K562 (cell line): ENCODE results near the gene S100A6. TPM values are rescaled to one million over a fixed set of nuclear protein-coding genes. Genes with fewer than 3 reads are reported as not detected.

Experiments used
- BRD9 ChIP-seq: fragments of 450-650 bp; IDR thresholded peaks from 2 replicates; pipeline ENCODE4 v1.6.1; 2018; ENCODE audit warnings: low read depth; ENCODE audit not compliant: partially characterized antibody
- CREM ChIP-seq: IDR thresholded peaks from 2 replicates; pipeline ENCODE4 v1.6.1; 2014; ENCODE audit warnings: antibody characterized with exemption, low read depth
- E2F4 ChIP-seq: sonication (generic); formaldehyde crosslinking; IDR thresholded peaks from 2 replicates; pipeline ENCODE4 v1.8.0; 2022; ENCODE audit warnings: mild to moderate bottlenecking, low read depth, missing genetic modification reagents
- EGR1 ChIP-seq: fragments of 450-650 bp; conservative IDR thresholded peaks from 2 replicates; pipeline ENCODE4 v1.6.1; 2017; ENCODE audit warnings: mild to moderate bottlenecking
- JUNB ChIP-seq: fragments of 450-650 bp; formaldehyde crosslinking; conservative IDR thresholded peaks from 2 replicates; pipeline ENCODE4 v1.4.0; 2020; ENCODE audit warnings: mild to moderate bottlenecking
- NCOR1 ChIP-seq: fragments of 450-650 bp; IDR thresholded peaks from 2 replicates; pipeline ENCODE4 v1.6.1; 2016; ENCODE audit warnings: mild to moderate bottlenecking, moderate library complexity
- NFIX ChIP-seq: fragments of 250-450 bp; sonication (Bioruptor Pico); IDR thresholded peaks from 2 replicates; pipeline ENCODE4 v1.4.0; 2020; ENCODE audit warnings: low read depth, mild to moderate bottlenecking, moderate library complexity
- PREB ChIP-seq: sonication (generic); formaldehyde crosslinking; IDR thresholded peaks from 2 replicates; pipeline ENCODE4 v1.8.1; 2023; ENCODE audit warnings: mild to moderate bottlenecking, missing genetic modification reagents
- RBM17 ChIP-seq: fragments of 200-400 bp; formaldehyde crosslinking; IDR thresholded peaks from 2 replicates; pipeline ENCODE4 v1.6.1; 2017; ENCODE audit warnings: low read depth, mild to moderate bottlenecking, low read length, borderline replicate concordance
- RBM22 ChIP-seq: fragments of 200-400 bp; formaldehyde crosslinking; IDR thresholded peaks from 2 replicates; pipeline ENCODE4 v1.6.1; 2018; ENCODE audit warnings: low read length, low read depth; ENCODE audit not compliant: poor library complexity, severe bottlenecking
- SAFB2 ChIP-seq: fragments of 200-400 bp; formaldehyde crosslinking; IDR thresholded peaks from 2 replicates; pipeline ENCODE4 v1.6.1; 2018; ENCODE audit warnings: borderline replicate concordance, low read length, low read depth, moderate library complexity; ENCODE audit not compliant: severe bottlenecking
- SMAD3 ChIP-seq: fragments of 450-650 bp; formaldehyde crosslinking; conservative IDR thresholded peaks from 2 replicates; pipeline ENCODE4 v1.4.0; 2020; ENCODE audit warnings: mild to moderate bottlenecking
- SOX6 ChIP-seq: fragments of 450-650 bp; IDR thresholded peaks from 2 replicates; pipeline ENCODE4 v1.6.1; 2014; ENCODE audit warnings: mild to moderate bottlenecking
- TBP ChIP-seq: optimal IDR thresholded peaks from 2 replicates; pipeline ENCODE3; 2011; ENCODE audit warnings: low read depth, low read length, improper control_type of control experiment
- TCFL5 ChIP-seq: fragments of 250-450 bp; sonication (Bioruptor Pico); conservative IDR thresholded peaks from 2 replicates; pipeline ENCODE4 v1.6.1; 2021; ENCODE audit warnings: mild to moderate bottlenecking, moderate library complexity, matching md5 sums
- THAP12 ChIP-seq: fragments of 250-450 bp; sonication (Bioruptor Pico); IDR thresholded peaks from 2 replicates; pipeline ENCODE4 v1.9.0; 2021; ENCODE audit warnings: mild to moderate bottlenecking, inconsistent platforms
- XRCC5 ChIP-seq: fragments of 200-400 bp; formaldehyde crosslinking; IDR thresholded peaks from 2 replicates; pipeline ENCODE4 v1.6.1; 2017; ENCODE audit warnings: low read depth, mild to moderate bottlenecking, low read length
- ZFP1 ChIP-seq: fragments of 450-650 bp; formaldehyde crosslinking; IDR thresholded peaks from 2 replicates; pipeline ENCODE4 v1.4.0; 2020; ENCODE audit warnings: mild to moderate bottlenecking, mixed read lengths
- ZFPM2 ChIP-seq: fragments of 250-450 bp; sonication (Bioruptor Pico); IDR thresholded peaks from 2 replicates; pipeline ENCODE4 v1.5.1; 2022; ENCODE audit warnings: mild to moderate bottlenecking
- ZFX ChIP-seq: sonication (generic); formaldehyde crosslinking; IDR thresholded peaks from 2 replicates; pipeline ENCODE4 v1.8.0; 2022; ENCODE audit warnings: mild to moderate bottlenecking, missing genetic modification reagents, moderate library complexity
- ZNF263 ChIP-seq: sonication (generic); formaldehyde crosslinking; IDR thresholded peaks from 2 replicates; pipeline ENCODE4 v1.8.0; 2022; ENCODE audit warnings: mild to moderate bottlenecking, missing genetic modification reagents, borderline replicate concordance
- ZNF311 ChIP-seq: fragments of 250-450 bp; sonication (Bioruptor Pico); IDR thresholded peaks from 2 replicates; pipeline ENCODE4 v1.4.0; 2020; ENCODE audit warnings: mild to moderate bottlenecking, moderate library complexity
- ZNF41 ChIP-seq: fragments of 250-450 bp; sonication (Bioruptor Pico); conservative IDR thresholded peaks from 2 replicates; pipeline ENCODE4 v1.4.0; 2020; ENCODE audit warnings: mild to moderate bottlenecking
- ZNF778 ChIP-seq: fragments of 450-650 bp; formaldehyde crosslinking; IDR thresholded peaks from 2 replicates; pipeline ENCODE4 v1.4.0; 2020; ENCODE audit warnings: mild to moderate bottlenecking, moderate library complexity
- polyA plus RNA-seq, 8 experiments: library from polyadenylated mRNA; depleted of rRNA in 4 of 8; stranded (reverse) in 5 of 8; unstranded in 3 of 8; fragments of >200 nt; fragmentation: Nextera tagmentation in 2 of 8; fragmentation: Illumina TruSeq in 1 of 8; extraction: Ambion mirVana in 2 of 8; extraction: Trizol in 1 of 8; gene quantifications; 2 replicates each; pipeline versions ENCODE4 v1.2.1 to v1.2.3, GENCODE V29; 2011 to 2014; ENCODE audit warnings: inconsistent platforms in 1 of 8, missing spikeins in 1 of 8
- total RNA-seq, 7 experiments: library from RNA; depleted of rRNA in 6 of 7; stranded (reverse); fragments of >200 nt in 6 of 7; fragmentation: Illumina TruSeq in 2 of 7; extraction: Trizol in 2 of 7; gene quantifications; 2 replicates each; pipeline versions ENCODE4 v1.2.1 to v1.2.3, GENCODE V29; 2011 to 2021; ENCODE audit warnings: low replicate concordance in 1 of 7
- TF ChIP-seq, protein P1 (sequence below): fragments of 250-450 bp; sonication (Bioruptor Pico); IDR thresholded peaks from 2 replicates; pipeline ENCODE4 v1.9.0; 2021; ENCODE audit warnings: mild to moderate bottlenecking
- TF ChIP-seq, protein P2 (sequence below): fragments of 450-650 bp; conservative IDR thresholded peaks from 2 replicates; pipeline ENCODE4 v1.6.1; 2016; ENCODE audit warnings: missing genetic modification characterization, low read depth, mild to moderate bottlenecking, missing compliant biosample characterization, moderate library complexity

The S100A6 gene
- total and polyA plus RNA-seq, 9 of the 15 experiments (the other 6 are each of a cell fraction or from before 2014, with no cell fraction given): 9.8 to 66.5 (median 23.2) TPM

- TF ChIP-seq, protein P1, sequence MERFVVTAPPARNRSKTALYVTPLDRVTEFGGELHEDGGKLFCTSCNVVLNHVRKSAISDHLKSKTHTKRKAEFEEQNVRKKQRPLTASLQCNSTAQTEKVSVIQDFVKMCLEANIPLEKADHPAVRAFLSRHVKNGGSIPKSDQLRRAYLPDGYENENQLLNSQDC: no peak
- TF ChIP-seq PREB (CRISPR knock-in tag) (no peak), JUNB (CRISPR knock-in tag) (no peak), EGR1 (no peak), TBP (no peak), RBM22 (no peak), SAFB2 (no peak), XRCC5 (no peak), ZNF41 (CRISPR knock-in tag) (no peak), THAP12 (no peak), ZFP1 (CRISPR knock-in tag) (no peak), E2F4 (CRISPR knock-in tag) (no peak), ZNF778 (CRISPR knock-in tag) (no peak), SMAD3 (CRISPR knock-in tag) (no peak), ZFPM2 (no peak), ZNF311 (CRISPR knock-in tag) (no peak), CREM (no peak), SOX6 (no peak), RBM17 (no peak), NCOR1 (no peak), NFIX (CRISPR knock-in tag) (no peak), BRD9 (no peak), ZNF263 (CRISPR knock-in tag) (no peak), ZFX (CRISPR knock-in tag) (peak; percentile 45; the same call in 1 of the 2 replicates), TCFL5 (CRISPR knock-in tag) (no peak)
- TF ChIP-seq, protein P2, sequence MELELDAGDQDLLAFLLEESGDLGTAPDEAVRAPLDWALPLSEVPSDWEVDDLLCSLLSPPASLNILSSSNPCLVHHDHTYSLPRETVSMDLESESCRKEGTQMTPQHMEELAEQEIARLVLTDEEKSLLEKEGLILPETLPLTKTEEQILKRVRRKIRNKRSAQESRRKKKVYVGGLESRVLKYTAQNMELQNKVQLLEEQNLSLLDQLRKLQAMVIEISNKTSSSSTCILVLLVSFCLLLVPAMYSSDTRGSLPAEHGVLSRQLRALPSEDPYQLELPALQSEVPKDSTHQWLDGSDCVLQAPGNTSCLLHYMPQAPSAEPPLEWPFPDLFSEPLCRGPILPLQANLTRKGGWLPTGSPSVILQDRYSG (tag): no peak
Measured at GRCh38 chr1:153533689-153534201, 2.0 kb downstream of the S100A6 start (continued).
